ENCODE results near the gene FAM9C. TPM values are rescaled to one million over a fixed set of nuclear protein-coding genes. Genes with fewer than 3 reads are reported as not detected.

Gene FAM9C
- polyA plus RNA-seq, 3 donors from 2014 or later: not detected

DNA sequence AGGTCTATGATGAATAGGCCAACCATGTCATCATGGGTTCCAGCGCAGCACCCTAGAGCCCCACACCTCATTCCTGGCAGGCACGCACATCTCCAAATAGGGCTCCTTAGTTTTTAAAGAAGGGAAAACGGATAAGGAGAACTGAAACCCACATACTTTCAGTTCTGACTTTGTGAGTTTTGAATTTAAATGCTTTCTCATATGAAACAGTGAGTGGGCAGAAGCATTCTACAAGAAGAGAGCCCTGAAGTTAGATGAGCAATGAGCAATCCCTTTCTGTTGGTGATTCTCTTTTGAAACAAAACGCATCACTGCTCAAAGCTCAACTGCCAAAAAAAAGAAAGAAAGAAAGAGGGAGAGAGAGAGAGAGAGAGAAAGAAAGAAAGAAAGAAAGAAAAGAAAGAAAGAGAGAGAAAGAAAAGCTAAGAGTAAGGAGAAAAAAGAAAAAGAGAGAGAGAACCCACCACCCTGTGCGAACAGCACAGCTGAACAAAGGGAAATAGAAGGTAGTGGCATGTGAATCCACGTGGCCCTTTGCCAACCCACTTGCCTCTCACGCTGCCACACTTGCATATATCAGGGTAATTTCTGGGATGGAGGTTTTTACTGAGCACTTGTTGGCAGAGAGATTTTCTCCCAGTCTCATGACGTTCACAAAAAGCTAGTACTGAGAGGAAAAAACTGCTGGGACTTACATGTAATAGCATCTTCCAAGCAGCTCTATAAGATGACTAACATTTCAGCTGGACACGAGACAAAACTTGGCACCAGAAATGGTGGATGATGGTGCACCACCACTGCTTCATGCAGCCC lies 38.6 kb downstream of the FAM9C start:
- Mint-ChIP-seq H3K4me1 (peaks cover 6 to 22% of the 10 kb centered on the region in 2 donors), H3K36me3 (peaks cover 0 to 9% (median 0%) of the 10 kb centered on the region in 3 donors), H3K27me3 (ENCODE audit: low read depth in 3 of 3) (peaks cover 0 to 8% (median 8%) of the 10 kb centered on the region in 3 donors), H3K9me3 (no peaks in the 10 kb centered on the region), H3K4me3 (peak overlapping the region in 3 of 5 donors; percentile 40 to 70 (median 51)), H3K27ac (peak overlapping the region in 4 of 6 donors; percentile 24 to 80 (median 40))
- no peak for DNase-seq

- peaks cover 33 to 55% of the 10 kb centered on the region in 2 donors for H3K4me1 Mint-ChIP-seq
Observed at GRCh38 chrX:13001961-13002671, 42.3 kb downstream of the FAM9C start.

GRCh38 chrX:13001097-13001496 lies 43.3 kb downstream of the FAM9C start:
- no peak overlapping the region for H3K4me3 Mint-ChIP-seq
- peaks cover 0 to 7% (median 6%) of the 10 kb centered on the region in 3 donors for H3K27me3 Mint-ChIP-seq (ENCODE audit: low read depth in 3 of 3)
- H3K36me3 Mint-ChIP-seq: peaks cover 0 to 5% (median 0%) of the 10 kb centered on the region in 3 donors
- no peaks in the 10 kb centered on the region for H3K9me3 Mint-ChIP-seq
- H3K27ac Mint-ChIP-seq: peak overlapping the region; percentile 54 to 90 (median 80)
- no peak for DNase-seq
- H3K4me1 Mint-ChIP-seq: peaks cover 34 to 52% of the 10 kb centered on the region in 2 donors

More at GRCh38 chrX:13001961-13002671, 42.3 kb downstream of the FAM9C start:
- no peak for DNase-seq
- Mint-ChIP-seq H3K4me3 (no peak overlapping the region), H3K36me3 (peaks cover 0 to 9% (median 0%) of the 10 kb centered on the region in 3 donors), H3K9me3 (no peaks in the 10 kb centered on the region), H3K27me3 (ENCODE audit: low read depth in 3 of 3) (peaks cover 0 to 9% (median 8%) of the 10 kb centered on the region in 3 donors), H3K27ac (no peak overlapping the region)

- no peaks in the 10 kb centered on the region for H3K9me3 Mint-ChIP-seq
- peaks cover 0 to 7% (median 4%) of the 10 kb centered on the region in 3 donors for H3K27me3 Mint-ChIP-seq (ENCODE audit: low read depth in 3 of 3)
- H3K4me3 Mint-ChIP-seq: peak overlapping the region; percentile 56 to 79 (median 59)
- H3K4me1 Mint-ChIP-seq: peaks cover 32 to 44% of the 10 kb centered on the region in 2 donors
- H3K27ac Mint-ChIP-seq: peak overlapping the region; percentile 87 to 97 (median 91)
- peak in 2 of 3 donors; percentile 38 to 41 for DNase-seq
- peaks cover 0 to 2% (median 0%) of the 10 kb centered on the region in 3 donors for H3K36me3 Mint-ChIP-seq
Observed at GRCh38 chrX:13000301-13000811, 44.1 kb downstream of the FAM9C start.

GRCh38 chrX:12999422-12999821 lies 45.0 kb downstream of the FAM9C start:
- H3K27me3 Mint-ChIP-seq (ENCODE audit: low read depth in 3 of 3): peaks cover 0 to 7% (median 4%) of the 10 kb centered on the region in 3 donors
- peaks cover 0 to 3% (median 0%) of the 10 kb centered on the region in 3 donors for H3K36me3 Mint-ChIP-seq
- peak in 2 of 3 donors; percentile 39 to 46 for DNase-seq
- peaks cover 32 to 43% of the 10 kb centered on the region in 2 donors for H3K4me1 Mint-ChIP-seq
- peak overlapping the region; percentile 87 to 97 (median 91) for H3K27ac Mint-ChIP-seq
- peak overlapping the region; percentile 56 to 79 (median 59) for H3K4me3 Mint-ChIP-seq
- H3K9me3 Mint-ChIP-seq: no peaks in the 10 kb centered on the region

DNA sequence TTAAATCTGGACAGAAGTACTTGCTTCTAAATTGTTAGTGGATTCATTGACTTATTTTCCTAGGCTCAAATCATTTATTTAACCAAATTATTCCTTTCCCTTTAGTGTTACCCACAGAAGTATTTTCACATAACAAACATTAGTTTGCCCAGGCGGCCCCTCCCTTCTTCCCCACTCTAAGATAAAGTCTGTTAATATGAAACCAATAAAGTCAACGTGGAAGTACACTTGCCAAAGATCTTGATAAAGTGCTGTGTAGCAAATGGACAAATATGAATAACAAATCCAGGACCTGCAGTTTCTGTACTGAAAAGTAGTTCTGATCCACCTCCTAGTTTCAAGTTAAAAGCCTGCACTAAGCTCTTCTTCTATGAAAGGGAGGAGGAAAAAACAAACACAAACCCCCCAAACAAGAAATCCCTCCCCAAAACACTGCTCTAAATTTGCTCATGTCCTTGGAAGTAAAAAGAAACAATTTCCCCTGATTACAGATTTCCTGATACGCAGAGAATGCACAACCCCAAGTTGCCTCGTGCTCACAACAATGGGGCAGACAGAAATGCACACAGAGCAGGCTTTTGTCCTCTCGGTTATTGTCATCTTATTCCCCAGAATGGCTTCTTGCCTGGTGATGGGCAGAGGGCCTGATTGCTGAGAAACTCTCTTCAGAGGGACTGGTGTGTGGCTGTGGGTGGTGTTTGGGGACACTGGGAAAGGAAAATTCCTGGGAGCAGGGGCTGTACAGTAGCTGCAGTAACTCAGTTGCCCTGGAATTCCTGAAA lies 46.3 kb downstream of the FAM9C start:
- Mint-ChIP-seq H3K4me3 (peak overlapping the region in 4 of 5 donors; percentile 2 to 48 (median 30)), H3K27me3 (ENCODE audit: low read depth in 3 of 3) (peaks cover 0 to 10% (median 4%) of the 10 kb centered on the region in 3 donors), H3K4me1 (peaks cover 32 to 43% of the 10 kb centered on the region in 2 donors), H3K9me3 (no peaks in the 10 kb centered on the region), H3K36me3 (peaks cover 0 to 3% (median 0%) of the 10 kb centered on the region in 3 donors), H3K27ac (peak overlapping the region; percentile 10 to 91 (median 48))
- no peak for DNase-seq

- peaks cover 32 to 43% of the 10 kb centered on the region in 2 donors for H3K4me1 Mint-ChIP-seq
- H3K9me3 Mint-ChIP-seq: no peaks in the 10 kb centered on the region
- peak overlapping the region in 2 of 6 donors; percentile 66 to 71 for H3K27ac Mint-ChIP-seq
- H3K36me3 Mint-ChIP-seq: peaks cover 0 to 3% (median 0%) of the 10 kb centered on the region in 3 donors
- peaks cover 0 to 8% (median 4%) of the 10 kb centered on the region in 3 donors for H3K27me3 Mint-ChIP-seq (ENCODE audit: low read depth in 3 of 3)
- no peak for DNase-seq
- H3K4me3 Mint-ChIP-seq: no peak overlapping the region
Observed at GRCh38 chrX:12996934-12997435, 47.4 kb downstream of the FAM9C start.

- Mint-ChIP-seq H3K4me1 (peaks cover 13 to 23% of the 10 kb centered on the region in 2 donors), H3K4me3 (no peak overlapping the region)
Observed at GRCh38 chrX:12994321-12994720, 50.1 kb downstream of the FAM9C start.

GRCh38 chrX:12993826-12994225 lies 50.6 kb downstream of the FAM9C start:
- peaks cover 13 to 18% of the 10 kb centered on the region in 2 donors for H3K4me1 Mint-ChIP-seq
- no peaks in the 10 kb centered on the region for H3K9me3 Mint-ChIP-seq
- H3K36me3 Mint-ChIP-seq: peaks cover 0 to 3% (median 0%) of the 10 kb centered on the region in 3 donors
- H3K27ac Mint-ChIP-seq: no peak overlapping the region
- peaks cover 0 to 8% (median 4%) of the 10 kb centered on the region in 3 donors for H3K27me3 Mint-ChIP-seq (ENCODE audit: low read depth in 3 of 3)
- no peak for DNase-seq
- H3K4me3 Mint-ChIP-seq: no peak overlapping the region

More at GRCh38 chrX:12994321-12994720, 50.1 kb downstream of the FAM9C start:
- Mint-ChIP-seq H3K27ac (no peak overlapping the region), H3K36me3 (peaks cover 0 to 3% (median 0%) of the 10 kb centered on the region in 3 donors), H3K27me3 (ENCODE audit: low read depth in 3 of 3) (peaks cover 0 to 7% (median 4%) of the 10 kb centered on the region in 3 donors), H3K9me3 (no peaks in the 10 kb centered on the region)
- no peak for DNase-seq

DNA sequence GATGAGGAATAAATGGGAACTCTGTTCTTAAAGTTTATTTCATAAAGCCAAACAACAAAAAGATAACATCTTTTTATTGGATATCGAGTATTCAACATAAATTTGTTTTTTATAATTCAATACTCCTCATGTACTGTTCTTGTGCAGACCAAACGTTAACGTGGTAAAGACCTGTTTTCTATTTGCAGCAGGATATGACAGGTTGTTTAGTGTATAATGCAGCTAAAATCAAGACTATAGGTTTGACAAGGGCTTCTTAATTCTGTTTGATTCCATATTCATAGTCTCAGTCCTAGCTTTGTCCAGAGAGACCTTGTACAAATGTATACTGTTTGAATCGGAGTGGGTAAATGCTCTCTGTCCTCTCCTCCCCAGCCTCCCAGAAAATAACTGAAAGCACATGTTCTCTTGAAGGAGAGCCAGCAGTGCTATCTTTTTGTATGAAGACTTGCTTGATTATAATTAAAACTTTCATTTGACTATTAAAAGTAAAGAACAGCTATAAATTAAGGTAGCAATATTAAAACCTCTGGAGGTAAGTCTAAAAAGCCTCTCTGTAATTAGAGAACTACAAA lies 51.8 kb downstream of the FAM9C start:
- H3K27me3 Mint-ChIP-seq (ENCODE audit: low read depth in 3 of 3): peaks cover 0 to 9% (median 0%) of the 10 kb centered on the region in 3 donors
- no peaks in the 10 kb centered on the region for H3K9me3 Mint-ChIP-seq
- H3K4me1 Mint-ChIP-seq: peaks cover 2 to 6% of the 10 kb centered on the region in 2 donors
- DNase-seq: no peak
- H3K27ac Mint-ChIP-seq: no peak overlapping the region
- H3K4me3 Mint-ChIP-seq: no peak overlapping the region
- H3K36me3 Mint-ChIP-seq: peaks cover 0 to 3% (median 0%) of the 10 kb centered on the region in 3 donors

DNA sequence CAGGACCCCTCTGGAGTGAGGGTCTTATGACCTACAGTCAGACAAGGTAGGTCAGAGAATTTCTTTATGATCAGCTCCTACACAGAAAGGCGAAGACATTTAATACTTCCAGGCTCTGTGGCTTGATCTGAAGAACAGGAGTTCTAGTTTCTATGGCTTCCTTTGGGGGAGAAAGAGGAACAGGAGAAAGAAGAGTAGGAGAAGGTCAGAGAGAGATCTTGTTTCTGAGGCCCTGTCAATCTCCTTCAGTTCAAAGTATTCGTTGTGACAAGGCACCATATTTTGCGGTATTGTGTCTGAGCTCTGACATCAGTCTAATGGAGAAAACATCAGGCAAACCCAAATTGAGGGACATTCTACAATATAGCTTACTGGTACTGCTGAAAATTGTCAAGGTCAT lies 52.8 kb downstream of the FAM9C start:
- Mint-ChIP-seq H3K4me1 (peaks cover 4 to 6% of the 10 kb centered on the region in 2 donors), H3K9me3 (no peaks in the 10 kb centered on the region), H3K27me3 (ENCODE audit: low read depth in 3 of 3) (peaks cover 0 to 7% (median 2%) of the 10 kb centered on the region in 3 donors), H3K4me3 (no peak overlapping the region), H3K27ac (no peak overlapping the region), H3K36me3 (peaks cover 0 to 3% (median 0%) of the 10 kb centered on the region in 3 donors)
- no peak for DNase-seq

- H3K4me3 Mint-ChIP-seq: no peak overlapping the region
- H3K36me3 Mint-ChIP-seq: no peaks in the 10 kb centered on the region
- peaks cover 25 to 28% of the 10 kb centered on the region in 2 donors for H3K4me1 Mint-ChIP-seq
- no peak for DNase-seq
- peaks cover 7 to 14% (median 8%) of the 10 kb centered on the region in 3 donors for H3K27me3 Mint-ChIP-seq (ENCODE audit: low read depth in 3 of 3)
- H3K9me3 Mint-ChIP-seq: no peaks in the 10 kb centered on the region
- H3K27ac Mint-ChIP-seq: no peak overlapping the region
Observed at GRCh38 chrX:12989461-12989860, 55.0 kb downstream of the FAM9C start.
